ENCODE measurements around the gene GNAI3. TPM values are rescaled to one million over a fixed set of nuclear protein-coding genes. Genes with fewer than 3 reads are reported as not detected.

The GNAI3 gene
- polyA plus RNA-seq, 1 donor (not counting 4 experiments of a cell fraction or from before 2014, with no cell fraction given), result 14.1 TPM

GRCh38 chr1:109637446-109637845, 89.0 kb downstream of the GNAI3 start:
- H3K4me1 ChIP-seq (ENCODE audit: control insufficient read depth, extremely low read depth, insufficient read depth, low read length), result no peaks in the 10 kb centered on the region
- H3K4me2 ChIP-seq (ENCODE audit: control insufficient read depth, extremely low read depth, insufficient read depth, low read depth, low read length), result no peak overlapping the region
- FAIRE-seq (no peak), DNase-seq (ENCODE audit: low read depth, low spot score) (no peak)
- H2AFZ ChIP-seq (ENCODE audit: control insufficient read depth, low read length), result no peak overlapping the region
- no peaks in the 10 kb centered on the region for H3K9me1 ChIP-seq (ENCODE audit: control insufficient read depth, extremely low read depth, insufficient read depth, low read length)
- no peak overlapping the region for H3K27ac ChIP-seq (ENCODE audit: control insufficient read depth, insufficient read depth, low read length)
- no peaks in the 10 kb centered on the region for H4K20me1 ChIP-seq (ENCODE audit: control insufficient read depth, extremely low read depth, insufficient read depth, low read length)
- dilution Hi-C loops (cut with MboI; ENCODE audit: extremely low pct_ligation_motif_present, low sequenced_read_pairs), result no loop called here
- H3K9ac ChIP-seq (ENCODE audit: control insufficient read depth, extremely low read depth, insufficient read depth, low read length), result no peak overlapping the region
- TF ChIP-seq EZH2 (IDR thresholded peaks at IDR 0.05; ENCODE audit: low read length) (no peak), CTCF (optimal IDR thresholded peaks at IDR 0.05 in 1 of 3, IDR thresholded peaks at IDR 0.05 in 1 of 3, conservative IDR thresholded peaks at IDR 0.05 in 1 of 3; ENCODE audit: extremely low read depth in 1 of 3, insufficient read depth in 2 of 3, low read length in 3 of 3) (no peak)
- no peaks in the 10 kb centered on the region for H3K9me3 ChIP-seq (ENCODE audit: control insufficient read depth, low read depth, low read length)
- H3K4me3 ChIP-seq (ENCODE audit: control insufficient read depth in 2 of 3, extremely low read depth in 1 of 3, insufficient read depth in 2 of 3, low read depth in 1 of 3, low read length in 3 of 3), result no peak overlapping the region
- no peaks in the 10 kb centered on the region for H3K79me2 ChIP-seq (ENCODE audit: control insufficient read depth, insufficient read depth, low read length)
- H3K36me3 ChIP-seq (ENCODE audit: control insufficient read depth in 2 of 2, extremely low read depth in 1 of 2, insufficient read depth in 2 of 2, low read length in 2 of 2), result no peaks in the 10 kb centered on the region
- H3K27me3 ChIP-seq (ENCODE audit: control insufficient read depth, extremely low read depth, insufficient read depth, low read length), result no peaks in the 10 kb centered on the region

- H3K4me2 ChIP-seq (ENCODE audit: control insufficient read depth, extremely low read depth, insufficient read depth, low read depth, low read length), result no peak overlapping the region
- no peak for DNase-seq (ENCODE audit: low read depth, low spot score)
- H3K9me3 ChIP-seq (ENCODE audit: control insufficient read depth, low read depth, low read length), result no peaks in the 10 kb centered on the region
- H3K36me3 ChIP-seq (ENCODE audit: control insufficient read depth in 2 of 2, extremely low read depth in 1 of 2, insufficient read depth in 2 of 2, low read length in 2 of 2), result no peaks in the 10 kb centered on the region
- no peak overlapping the region for H2AFZ ChIP-seq (ENCODE audit: control insufficient read depth, low read length)
- H3K4me3 ChIP-seq (ENCODE audit: control insufficient read depth in 2 of 3, extremely low read depth in 1 of 3, insufficient read depth in 2 of 3, low read depth in 1 of 3, low read length in 3 of 3), result no peak overlapping the region
- H3K27me3 ChIP-seq (ENCODE audit: control insufficient read depth, extremely low read depth, insufficient read depth, low read length), result no peaks in the 10 kb centered on the region
- no peaks in the 10 kb centered on the region for H3K79me2 ChIP-seq (ENCODE audit: control insufficient read depth, insufficient read depth, low read length)
- dilution Hi-C loops (cut with MboI; ENCODE audit: extremely low pct_ligation_motif_present, low sequenced_read_pairs), result no loop called here
- FAIRE-seq, result no peak
- H3K4me1 ChIP-seq (ENCODE audit: control insufficient read depth, extremely low read depth, insufficient read depth, low read length), result no peaks in the 10 kb centered on the region
- no peaks in the 10 kb centered on the region for H4K20me1 ChIP-seq (ENCODE audit: control insufficient read depth, extremely low read depth, insufficient read depth, low read length)
- TF ChIP-seq EZH2 (IDR thresholded peaks at IDR 0.05; ENCODE audit: low read length) (no peak), CTCF (optimal IDR thresholded peaks at IDR 0.05 in 1 of 3, IDR thresholded peaks at IDR 0.05 in 1 of 3, conservative IDR thresholded peaks at IDR 0.05 in 1 of 3; ENCODE audit: extremely low read depth in 1 of 3, insufficient read depth in 2 of 3, low read length in 3 of 3) (no peak)
- H3K27ac ChIP-seq (ENCODE audit: control insufficient read depth, insufficient read depth, low read length), result no peak overlapping the region
- H3K9ac ChIP-seq (ENCODE audit: control insufficient read depth, extremely low read depth, insufficient read depth, low read length), result no peak overlapping the region
- no peaks in the 10 kb centered on the region for H3K9me1 ChIP-seq (ENCODE audit: control insufficient read depth, extremely low read depth, insufficient read depth, low read length)
Measured at GRCh38 chr1:109639063-109639840, 90.8 kb downstream of the GNAI3 start.
